ENCODE data around the gene BMP4.

DNA sequence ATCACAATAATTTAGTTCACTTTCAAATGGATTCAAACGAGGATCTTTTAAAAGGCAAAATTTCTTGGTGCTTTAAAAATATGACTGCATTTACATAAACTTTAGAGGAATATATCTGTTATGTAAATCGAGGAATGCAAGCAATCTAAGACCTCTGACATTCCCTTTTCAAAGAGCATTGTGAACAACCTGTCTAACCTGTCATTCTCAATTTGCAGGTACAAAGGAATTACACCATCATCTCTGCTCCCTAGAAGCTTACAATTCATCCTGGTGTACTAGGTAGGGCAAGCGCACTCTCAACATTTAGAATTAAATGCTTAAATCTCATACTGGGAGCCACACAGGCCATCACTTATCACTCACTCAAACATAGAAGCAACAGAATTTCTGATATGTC lies 35.6 kb downstream of the BMP4 start:
- TF ChIP-seq, protein P1, sequence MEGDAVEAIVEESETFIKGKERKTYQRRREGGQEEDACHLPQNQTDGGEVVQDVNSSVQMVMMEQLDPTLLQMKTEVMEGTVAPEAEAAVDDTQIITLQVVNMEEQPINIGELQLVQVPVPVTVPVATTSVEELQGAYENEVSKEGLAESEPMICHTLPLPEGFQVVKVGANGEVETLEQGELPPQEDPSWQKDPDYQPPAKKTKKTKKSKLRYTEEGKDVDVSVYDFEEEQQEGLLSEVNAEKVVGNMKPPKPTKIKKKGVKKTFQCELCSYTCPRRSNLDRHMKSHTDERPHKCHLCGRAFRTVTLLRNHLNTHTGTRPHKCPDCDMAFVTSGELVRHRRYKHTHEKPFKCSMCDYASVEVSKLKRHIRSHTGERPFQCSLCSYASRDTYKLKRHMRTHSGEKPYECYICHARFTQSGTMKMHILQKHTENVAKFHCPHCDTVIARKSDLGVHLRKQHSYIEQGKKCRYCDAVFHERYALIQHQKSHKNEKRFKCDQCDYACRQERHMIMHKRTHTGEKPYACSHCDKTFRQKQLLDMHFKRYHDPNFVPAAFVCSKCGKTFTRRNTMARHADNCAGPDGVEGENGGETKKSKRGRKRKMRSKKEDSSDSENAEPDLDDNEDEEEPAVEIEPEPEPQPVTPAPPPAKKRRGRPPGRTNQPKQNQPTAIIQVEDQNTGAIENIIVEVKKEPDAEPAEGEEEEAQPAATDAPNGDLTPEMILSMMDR (IDR thresholded peaks at IDR 0.05) = no peak
- TF ChIP-seq POLR2A (IDR thresholded peaks at IDR 0.05) = no peak

Measured in breast epithelium (tissue), 3 donors.